Tibial artery (tissue), 4 donors: Measurements from ENCODE around the gene EGF.

Source experiments
- DNase-seq, 2 donors: peaks; one replicate each; pipeline ENCODE4 v3.0.0-alpha.2; 2019
- H3K27ac ChIP-seq, 2 donors: fragments of 200-600 bp; sonication (generic) in 1 of 2; 1 replicate in 1 of 2; 2 replicates in 1 of 2; pipeline ENCODE4 v1.5.1; 2018 to 2019; ENCODE audit warnings: mild to moderate bottlenecking in 1 of 2
- H3K27me3 ChIP-seq, 2 donors: fragments of 200-600 bp; sonication (generic) in 1 of 2; one replicate each; pipeline versions ENCODE4 v1.5.1 to v1.6.0; 2016 to 2019
- H3K36me3 ChIP-seq, 3 donors: fragments of 200-600 bp; sonication (generic) in 2 of 3; one replicate each; pipeline ENCODE4 v1.5.1; 2016 to 2019; ENCODE audit warnings: mild to moderate bottlenecking in 2 of 3
- H3K4me1 ChIP-seq, 4 donors: fragments of 200-600 bp; sonication (generic) in 2 of 4; 1 replicate in 3 of 4; 2 replicates in 1 of 4; pipeline ENCODE4 v1.5.1; 2016 to 2019
- H3K4me3 ChIP-seq, 2 donors: fragments of 200-600 bp; sonication (generic) in 1 of 2; 1 replicate in 1 of 2; 2 replicates in 1 of 2; pipeline ENCODE4 v1.5.1; 2018 to 2019; ENCODE audit warnings: mild to moderate bottlenecking in 2 of 2
- H3K9me3 ChIP-seq, 3 donors: fragments of 200-600 bp; sonication (generic) in 1 of 3; one replicate each; pipeline ENCODE4 v1.5.1; 2016 to 2019
- CTCF ChIP-seq, 2 experiments: fragments of 200-600 bp in 1 of 2; fragments of 450-650 bp in 1 of 2; IDR thresholded peaks; one replicate each; pipeline ENCODE4 v1.5.1; 2017 to 2019; ENCODE audit warnings: antibody characterized with exemption in 2 of 2, mild to moderate bottlenecking in 1 of 2, moderate library complexity in 1 of 2
- intact Hi-C: fragments of 100-400 bp; cut with DNase I; formaldehyde crosslinking; loops from one replicate; pipeline ENCODE4 v1.15.0; 2023; ENCODE audit warnings: low total_unique reads

Gene EGF

GRCh38 chr4:110058677-110059076 is 146.0 kb downstream of the EGF start:
- H3K27me3 ChIP-seq = no peaks in the 10 kb centered on the region
- no peak for DNase-seq
- H3K36me3 ChIP-seq = no peaks in the 10 kb centered on the region
- intact Hi-C loops = no loop called here
- no peaks in the 10 kb centered on the region for H3K4me1 ChIP-seq
- H3K27ac ChIP-seq = no peak overlapping the region
- no peak for TF ChIP-seq CTCF (IDR thresholded peaks at IDR 0.05)
- H3K4me3 ChIP-seq = no peak overlapping the region
- H3K9me3 ChIP-seq = no peaks in the 10 kb centered on the region

- H3K27me3 ChIP-seq = no peaks in the 10 kb centered on the region
- no peak for TF ChIP-seq CTCF (IDR thresholded peaks at IDR 0.05)
- H3K4me1 ChIP-seq = no peaks in the 10 kb centered on the region
- H3K36me3 ChIP-seq = no peaks in the 10 kb centered on the region
- intact Hi-C loops = no loop called here
- no peak overlapping the region for H3K4me3 ChIP-seq
- DNase-seq = no peak
- H3K27ac ChIP-seq = no peak overlapping the region
- no peaks in the 10 kb centered on the region for H3K9me3 ChIP-seq
Measured at GRCh38 chr4:110059556-110060191, 147.0 kb downstream of the EGF start.

DNA sequence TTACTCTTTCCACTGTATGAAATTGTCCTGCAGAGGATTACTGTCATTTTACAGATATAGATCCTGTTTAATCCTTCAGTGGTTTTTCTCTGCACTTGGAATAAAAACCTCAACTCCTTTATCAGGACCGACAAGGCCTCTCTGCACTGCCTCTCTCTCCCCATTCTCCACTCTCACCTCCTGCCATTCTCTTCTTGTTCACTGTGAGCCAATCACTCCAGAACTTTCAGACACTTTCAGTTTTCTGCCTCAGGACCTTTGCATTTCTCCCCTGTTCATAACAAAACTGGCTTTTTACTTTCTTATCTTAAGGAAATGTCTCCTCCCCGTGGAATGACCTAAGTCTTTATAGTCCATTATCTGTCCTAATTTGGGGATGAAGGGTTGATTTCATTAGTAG is 148.4 kb downstream of the EGF start:
- intact Hi-C loops = no loop called here
- Histone ChIP-seq H3K4me3 (no peak overlapping the region), H3K36me3 (no peaks in the 10 kb centered on the region), H3K4me1 (no peaks in the 10 kb centered on the region), H3K9me3 (no peaks in the 10 kb centered on the region), H3K27ac (no peak overlapping the region), H3K27me3 (no peaks in the 10 kb centered on the region)
- TF ChIP-seq CTCF (IDR thresholded peaks at IDR 0.05) = no peak
- DNase-seq = no peak
